MM.1S (cell line): ENCODE results near the gene ATG4B.

Experiments used
- DNase-seq: peaks from one replicate; pipeline ENCODE4 v3.0.0-alpha.2; 2015
- H2AFZ ChIP-seq: fragments of 300-600 bp; sonication (generic); 2 replicates; pipeline ENCODE4 v1.6.0; 2016; ENCODE audit warnings: antibody characterized with exemption, low read length
- H3F3A ChIP-seq: fragments of 300-600 bp; sonication (generic); 2 replicates; pipeline ENCODE4 v1.6.1; 2016; ENCODE audit warnings: mild to moderate bottlenecking, antibody characterized with exemption, low read length, moderate library complexity, mixed read lengths; ENCODE audit not compliant: insufficient read depth
- H3K27ac ChIP-seq: fragments of 300-600 bp; sonication (generic); 2 replicates; pipeline ENCODE4 v1.5.1; 2016; ENCODE audit warnings: mild to moderate bottlenecking, low read length
- H3K27me3 ChIP-seq: fragments of 300-600 bp; sonication (generic); replicated peaks from 2 replicates; pipeline ENCODE4 v1.6.0; 2016; ENCODE audit warnings: low read length; ENCODE audit not compliant: insufficient read depth
- H3K36me3 ChIP-seq: fragments of 300-600 bp; sonication (generic); replicated peaks from 2 replicates; pipeline ENCODE4 v1.6.1; 2016; ENCODE audit warnings: mild to moderate bottlenecking, low read length, mixed read lengths; ENCODE audit not compliant: insufficient read depth
- H3K4me1 ChIP-seq: fragments of 300-600 bp; sonication (generic); 2 replicates; pipeline ENCODE4 v1.6.1; 2016; ENCODE audit warnings: low read length, mixed read lengths
- H3K4me2 ChIP-seq: fragments of 300-600 bp; sonication (generic); 2 replicates; pipeline ENCODE4 v1.6.0; 2016; ENCODE audit warnings: low read depth, low read length
- H3K4me3 ChIP-seq: fragments of 300-600 bp; sonication (generic); 2 replicates; pipeline ENCODE4 v1.5.1; 2016; ENCODE audit warnings: low read length, mixed read lengths
- H3K79me2 ChIP-seq: fragments of 300-600 bp; sonication (generic); 2 replicates; pipeline ENCODE4 v1.6.1; 2016; ENCODE audit warnings: mixed run types, low read length, mixed read lengths
- H3K9ac ChIP-seq: fragments of 300-600 bp; sonication (generic); 2 replicates; pipeline ENCODE4 v1.6.1; 2016; ENCODE audit warnings: low read length, mixed read lengths
- H3K9me2 ChIP-seq: fragments of 300-600 bp; sonication (generic); replicated peaks from 2 replicates; pipeline ENCODE4 v1.6.1; 2016; ENCODE audit warnings: mild to moderate bottlenecking, low read length, mixed read lengths; ENCODE audit not compliant: insufficient read depth
- H3K9me3 ChIP-seq: fragments of 300-600 bp; sonication (generic); replicated peaks from 2 replicates; pipeline ENCODE4 v1.6.1; 2016; ENCODE audit warnings: mild to moderate bottlenecking, low read length, mixed read lengths; ENCODE audit not compliant: insufficient read depth
- H4K20me1 ChIP-seq: fragments of 300-600 bp; sonication (generic); 2 replicates; pipeline ENCODE4 v1.6.1; 2016; ENCODE audit warnings: mild to moderate bottlenecking, low read length, moderate library complexity, mixed read lengths; ENCODE audit not compliant: insufficient read depth
- EZH2 ChIP-seq: fragments of 300-600 bp; sonication (generic); optimal IDR thresholded peaks from 2 replicates; pipeline ENCODE3; 2017; ENCODE audit warnings: low read depth, mild to moderate bottlenecking, antibody characterized with exemption, low read length, mixed read lengths
- EZH2phosphoT487 ChIP-seq: fragments of 300-600 bp; sonication (generic); IDR thresholded peaks from 2 replicates; pipeline ENCODE4 v1.6.1; 2018; ENCODE audit warnings: antibody characterized with exemption, low read length
- TF ChIP-seq, protein P1 (sequence below): fragments of 300-600 bp; sonication (generic); IDR thresholded peaks from 2 replicates; pipeline ENCODE4 v1.5.1; 2016; ENCODE audit warnings: antibody characterized with exemption, low read length, mixed read lengths

The ATG4B gene

DNA sequence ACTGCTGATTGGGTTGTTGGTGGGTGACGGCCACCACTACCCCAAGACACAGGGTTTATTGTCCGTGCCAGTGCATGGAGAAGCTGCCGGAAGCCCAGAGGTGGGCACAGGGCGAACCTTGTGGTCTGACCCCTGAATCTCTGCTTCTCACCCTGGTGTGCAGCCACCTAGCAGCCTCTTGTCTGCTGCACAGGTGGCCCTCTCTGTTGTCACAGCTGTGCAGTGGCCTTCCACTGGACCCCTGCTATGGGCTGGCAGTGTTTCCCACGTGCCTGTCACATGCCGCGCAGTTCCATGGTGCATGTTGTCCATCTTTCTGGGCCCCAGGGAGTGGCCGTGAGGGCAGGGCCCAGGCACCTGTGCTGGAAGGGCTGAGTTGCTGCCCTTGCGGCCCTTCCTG is 15.2 kb downstream of the ATG4B start:
- H4K20me1 ChIP-seq: no peaks in the 10 kb centered on the region
- H3K36me3 ChIP-seq: no peaks in the 10 kb centered on the region; the same call in 1 of the 2 replicates

DNA sequence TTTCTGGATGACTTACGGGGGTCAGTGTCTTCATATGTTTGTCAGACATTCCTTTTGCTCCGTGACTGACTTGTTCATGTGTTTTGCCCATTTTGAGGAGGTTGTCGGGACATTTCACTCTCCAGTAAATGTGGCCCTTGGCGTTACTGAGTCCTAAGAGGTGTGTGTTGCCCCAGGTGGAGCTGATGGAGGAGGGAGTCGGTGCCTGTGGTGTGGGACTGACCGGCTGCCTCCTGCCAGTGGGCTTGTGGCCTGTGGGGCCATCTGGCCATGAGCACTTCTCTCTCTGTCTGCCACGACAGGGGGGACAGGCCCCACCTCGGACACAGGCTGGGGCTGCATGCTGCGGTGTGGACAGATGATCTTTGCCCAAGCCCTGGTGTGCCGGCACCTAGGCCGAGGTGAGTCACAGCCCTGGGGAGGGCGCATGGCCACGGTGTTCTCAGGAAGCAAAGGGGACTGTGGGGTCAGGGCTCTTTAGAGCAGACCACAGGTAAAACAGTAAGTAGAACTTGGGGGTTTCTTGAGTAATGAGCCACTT is 15.8 kb downstream of the ATG4B start:
- no peak for DNase-seq
- no peaks in the 10 kb centered on the region for H3K9me2 ChIP-seq
- no peak overlapping the region for H3K4me3 ChIP-seq
- H2AFZ ChIP-seq: no peak overlapping the region
- no peak overlapping the region for H3K27ac ChIP-seq
- H4K20me1 ChIP-seq: no peaks in the 10 kb centered on the region
- H3F3A ChIP-seq: no peaks in the 10 kb centered on the region
- TF ChIP-seq EZH2 (no peak), EZH2phosphoT487 (no peak)
- TF ChIP-seq, protein P1, sequence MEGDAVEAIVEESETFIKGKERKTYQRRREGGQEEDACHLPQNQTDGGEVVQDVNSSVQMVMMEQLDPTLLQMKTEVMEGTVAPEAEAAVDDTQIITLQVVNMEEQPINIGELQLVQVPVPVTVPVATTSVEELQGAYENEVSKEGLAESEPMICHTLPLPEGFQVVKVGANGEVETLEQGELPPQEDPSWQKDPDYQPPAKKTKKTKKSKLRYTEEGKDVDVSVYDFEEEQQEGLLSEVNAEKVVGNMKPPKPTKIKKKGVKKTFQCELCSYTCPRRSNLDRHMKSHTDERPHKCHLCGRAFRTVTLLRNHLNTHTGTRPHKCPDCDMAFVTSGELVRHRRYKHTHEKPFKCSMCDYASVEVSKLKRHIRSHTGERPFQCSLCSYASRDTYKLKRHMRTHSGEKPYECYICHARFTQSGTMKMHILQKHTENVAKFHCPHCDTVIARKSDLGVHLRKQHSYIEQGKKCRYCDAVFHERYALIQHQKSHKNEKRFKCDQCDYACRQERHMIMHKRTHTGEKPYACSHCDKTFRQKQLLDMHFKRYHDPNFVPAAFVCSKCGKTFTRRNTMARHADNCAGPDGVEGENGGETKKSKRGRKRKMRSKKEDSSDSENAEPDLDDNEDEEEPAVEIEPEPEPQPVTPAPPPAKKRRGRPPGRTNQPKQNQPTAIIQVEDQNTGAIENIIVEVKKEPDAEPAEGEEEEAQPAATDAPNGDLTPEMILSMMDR: no peak
- H3K27me3 ChIP-seq: no peaks in the 10 kb centered on the region
- no peaks in the 10 kb centered on the region; the same call in 1 of the 2 replicates for H3K36me3 ChIP-seq
- H3K9me3 ChIP-seq: no peaks in the 10 kb centered on the region
- no peak overlapping the region for H3K4me2 ChIP-seq
- peaks cover 23% of the 10 kb centered on the region for H3K79me2 ChIP-seq
- no peak overlapping the region for H3K9ac ChIP-seq
- H3K4me1 ChIP-seq: no peaks in the 10 kb centered on the region

More for the DNA sequence above, 15.2 kb downstream of the ATG4B start:
- Histone ChIP-seq H2AFZ (no peak overlapping the region), H3K4me1 (no peaks in the 10 kb centered on the region), H3K9ac (no peak overlapping the region), H3K9me3 (no peaks in the 10 kb centered on the region), H3K4me3 (no peak overlapping the region), H3K27me3 (no peaks in the 10 kb centered on the region), H3K4me2 (no peak overlapping the region), H3K27ac (no peak overlapping the region), H3K79me2 (peaks cover 27% of the 10 kb centered on the region), H3K9me2 (no peaks in the 10 kb centered on the region), H3F3A (no peaks in the 10 kb centered on the region)
- TF ChIP-seq, protein P1: no peak
- no peak for TF ChIP-seq EZH2phosphoT487
- TF ChIP-seq EZH2: no peak
- DNase-seq: no peak

DNA sequence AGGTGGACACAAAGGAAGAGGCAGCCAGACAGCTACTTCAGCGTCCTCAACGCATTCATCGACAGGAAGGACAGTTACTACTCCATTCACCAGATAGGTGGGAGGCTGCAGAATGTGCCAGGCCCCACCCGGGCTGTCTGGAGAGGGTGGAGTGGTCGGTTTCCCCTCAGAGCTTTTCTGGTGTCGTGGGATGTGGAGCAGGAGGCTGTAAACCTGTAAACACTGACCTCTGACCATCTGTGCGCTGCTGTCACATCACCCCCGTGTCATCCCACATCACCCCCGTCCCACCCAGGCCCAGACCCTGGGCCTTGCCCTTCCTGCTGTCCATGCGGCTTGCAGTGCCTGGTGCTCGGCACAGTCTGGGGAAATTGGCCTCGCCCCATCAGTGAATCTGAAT is 17.1 kb downstream of the ATG4B start:
- Histone ChIP-seq H3K27me3 (no peaks in the 10 kb centered on the region), H3K36me3 (no peaks in the 10 kb centered on the region; the same call in 1 of the 2 replicates), H3K4me1 (no peaks in the 10 kb centered on the region), H3K79me2 (peaks cover 10% of the 10 kb centered on the region), H3K4me2 (no peak overlapping the region), H3K27ac (no peak overlapping the region), H3K9me2 (no peaks in the 10 kb centered on the region), H3K4me3 (no peak overlapping the region), H2AFZ (no peak overlapping the region), H3K9ac (no peak overlapping the region), H4K20me1 (no peaks in the 10 kb centered on the region), H3F3A (no peaks in the 10 kb centered on the region), H3K9me3 (no peaks in the 10 kb centered on the region)
- TF ChIP-seq EZH2 (no peak), EZH2phosphoT487 (no peak)
- TF ChIP-seq, protein P1: no peak
- DNase-seq: no peak
